Neural cell (in vitro differentiated cells): ENCODE data around the gene RSPO3. TPM values are rescaled to one million over a fixed set of nuclear protein-coding genes. Genes with fewer than 3 reads are reported as not detected.

Experiments used
- H2AFZ ChIP-seq: fragments of 200-600, 300-800 bp; sonication (generic), shearing (Covaris generic); 2 replicates; pipeline ENCODE4 v1.6.0; 2014; ENCODE audit warnings: low read depth, mild to moderate bottlenecking, antibody characterized with exemption, low read length, moderate library complexity
- H3F3A ChIP-seq: fragments of 200-600 bp; shearing (Covaris generic); 2 replicates; pipeline ENCODE4 v1.6.1; 2016; ENCODE audit warnings: mild to moderate bottlenecking, moderate library complexity, mixed read lengths, antibody characterized with exemption, low read length; ENCODE audit not compliant: insufficient read depth, poor library complexity, severe bottlenecking
- H3K27ac ChIP-seq: fragments of 200-600, 300-800 bp; sonication (generic), shearing (Covaris generic); 2 replicates; pipeline ENCODE4 v1.5.1; 2014; ENCODE audit warnings: mild to moderate bottlenecking, low read length, moderate library complexity
- H3K27me3 ChIP-seq: fragments of 300-800, 200-600 bp; sonication (generic), shearing (Covaris generic); 2 replicates; pipeline ENCODE4 v1.6.0; 2014; ENCODE audit warnings: mild to moderate bottlenecking, low read depth, low read length, moderate library complexity; ENCODE audit not compliant: insufficient read depth
- H3K36me3 ChIP-seq: fragments of 300-800, 200-600 bp; sonication (generic), shearing (Covaris generic); 2 replicates; pipeline ENCODE4 v1.5.1; 2014; ENCODE audit warnings: mild to moderate bottlenecking, antibody characterized with exemption, low read length, moderate library complexity; ENCODE audit not compliant: insufficient read depth
- H3K4me2 ChIP-seq: fragments of 300-800, 200-600 bp; sonication (generic), shearing (Covaris generic); 2 replicates; pipeline ENCODE4 v1.6.0; 2014; ENCODE audit warnings: mild to moderate bottlenecking, low read length
- H3K4me3 ChIP-seq: fragments of 300-800, 200-600 bp; sonication (generic), shearing (Covaris generic); 2 replicates; pipeline ENCODE4 v1.5.1; 2014; ENCODE audit warnings: mild to moderate bottlenecking, low read length, moderate library complexity
- H3K79me2 ChIP-seq: fragments of 200-600 bp; shearing (Covaris generic); replicated peaks from 2 replicates; pipeline ENCODE4 v1.6.0; 2014; ENCODE audit warnings: mild to moderate bottlenecking, low read length, moderate library complexity; ENCODE audit not compliant: insufficient read depth
- H3K9ac ChIP-seq: fragments of 300-800, 200-600 bp; sonication (generic), shearing (Covaris generic); 2 replicates; pipeline ENCODE4 v1.6.1; 2016; ENCODE audit warnings: mild to moderate bottlenecking, low read length, mixed read lengths
- H3K9me2 ChIP-seq: fragments of 200-600 bp; shearing (Covaris generic); 2 replicates; pipeline ENCODE4 v1.6.1; 2016; ENCODE audit warnings: mild to moderate bottlenecking, low read length, mixed read lengths; ENCODE audit not compliant: insufficient read depth
- H3K9me3 ChIP-seq: fragments of 200-600, 300-800 bp; sonication (generic), shearing (Covaris generic); 2 replicates; pipeline ENCODE4 v1.6.1; 2016; ENCODE audit warnings: mild to moderate bottlenecking, mixed run types, low read length, moderate library complexity, mixed read lengths
- H4K20me1 ChIP-seq: fragments of 200-600 bp; shearing (Covaris generic); 2 replicates; pipeline ENCODE4 v1.6.1; 2016; ENCODE audit warnings: mild to moderate bottlenecking, mixed run types; ENCODE audit not compliant: insufficient read depth
- EP300 ChIP-seq: fragments of 450-650 bp; conservative IDR thresholded peaks from 2 replicates; pipeline ENCODE4 v1.6.1; 2014; ENCODE audit warnings: antibody characterized with exemption, mild to moderate bottlenecking, moderate library complexity; ENCODE audit not compliant: poor library complexity, severe bottlenecking
- EZH2 ChIP-seq: fragments of 200-600, 300-800 bp; shearing (Covaris generic), sonication (generic); IDR thresholded peaks from 2 replicates; pipeline ENCODE4 v1.6.1; 2014; ENCODE audit warnings: antibody characterized with exemption, low read length, borderline replicate concordance, mild to moderate bottlenecking; ENCODE audit not compliant: insufficient read depth, poor library complexity, severe bottlenecking
- MXI1 ChIP-seq: fragments of 450-650 bp; conservative IDR thresholded peaks from 2 replicates; pipeline ENCODE4 v1.6.1; 2014; ENCODE audit warnings: antibody characterized with exemption, mild to moderate bottlenecking; ENCODE audit not compliant: poor library complexity, severe bottlenecking
- POLR2AphosphoS5 ChIP-seq: IDR thresholded peaks from 2 replicates; pipeline ENCODE4 v1.6.1; 2012
- RAD21 ChIP-seq: fragments of 450-650 bp; conservative IDR thresholded peaks from 2 replicates; pipeline ENCODE4 v1.6.1; 2014; ENCODE audit warnings: antibody characterized with exemption, mild to moderate bottlenecking, moderate library complexity
- SMC3 ChIP-seq: fragments of 450-650 bp; conservative IDR thresholded peaks from 2 replicates; pipeline ENCODE4 v1.6.1; 2014; ENCODE audit warnings: antibody characterized with exemption, mild to moderate bottlenecking, moderate library complexity; ENCODE audit not compliant: poor library complexity
- TAF1 ChIP-seq: IDR thresholded peaks from 2 replicates; pipeline ENCODE4 v1.6.1; 2012; ENCODE audit warnings: low read depth
- polyA plus RNA-seq: library from polyadenylated mRNA; depleted of rRNA; stranded (reverse); fragments of >200 nt; gene quantifications from 2 replicates; pipeline ENCODE4 v1.2.3, GENCODE V29; 2014
- TF ChIP-seq, protein P1 (sequence below): IDR thresholded peaks from 2 replicates; pipeline ENCODE4 v1.6.1; 2012; ENCODE audit warnings: borderline replicate concordance
- TF ChIP-seq, protein P2 (sequence below): fragments of 450-650 bp; IDR thresholded peaks from 2 replicates; pipeline ENCODE4 v1.5.1; 2014; ENCODE audit warnings: antibody characterized with exemption, mild to moderate bottlenecking, moderate library complexity; ENCODE audit not compliant: poor library complexity, severe bottlenecking

RSPO3 gene
- polyA plus RNA-seq, 1 donor from 2014 or later = 0.48 TPM

DNA sequence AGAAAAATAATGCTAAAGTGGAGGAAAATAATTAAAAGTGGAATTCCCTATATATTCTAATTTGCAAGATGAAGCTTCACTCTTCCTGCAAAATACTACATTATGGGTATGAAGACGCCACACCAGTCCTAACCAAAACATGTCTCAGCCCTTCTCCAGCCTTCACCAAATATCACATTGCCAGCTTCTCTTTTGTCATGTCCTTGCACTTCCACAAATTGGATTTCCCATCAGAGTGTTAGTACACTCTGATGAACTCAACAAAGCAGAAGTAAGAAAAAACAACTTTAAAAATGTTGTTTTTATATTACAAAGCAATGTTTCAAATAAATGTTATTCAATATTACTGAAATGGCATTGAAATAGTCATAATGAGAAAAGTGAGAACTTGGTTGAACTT lies 85.8 kb downstream of the RSPO3 start:
- no peak overlapping the region for H2AFZ ChIP-seq
- TF ChIP-seq EZH2 = no peak
- TF ChIP-seq POLR2AphosphoS5 = no peak
- no peak for TF ChIP-seq RAD21
- TF ChIP-seq, protein P1, sequence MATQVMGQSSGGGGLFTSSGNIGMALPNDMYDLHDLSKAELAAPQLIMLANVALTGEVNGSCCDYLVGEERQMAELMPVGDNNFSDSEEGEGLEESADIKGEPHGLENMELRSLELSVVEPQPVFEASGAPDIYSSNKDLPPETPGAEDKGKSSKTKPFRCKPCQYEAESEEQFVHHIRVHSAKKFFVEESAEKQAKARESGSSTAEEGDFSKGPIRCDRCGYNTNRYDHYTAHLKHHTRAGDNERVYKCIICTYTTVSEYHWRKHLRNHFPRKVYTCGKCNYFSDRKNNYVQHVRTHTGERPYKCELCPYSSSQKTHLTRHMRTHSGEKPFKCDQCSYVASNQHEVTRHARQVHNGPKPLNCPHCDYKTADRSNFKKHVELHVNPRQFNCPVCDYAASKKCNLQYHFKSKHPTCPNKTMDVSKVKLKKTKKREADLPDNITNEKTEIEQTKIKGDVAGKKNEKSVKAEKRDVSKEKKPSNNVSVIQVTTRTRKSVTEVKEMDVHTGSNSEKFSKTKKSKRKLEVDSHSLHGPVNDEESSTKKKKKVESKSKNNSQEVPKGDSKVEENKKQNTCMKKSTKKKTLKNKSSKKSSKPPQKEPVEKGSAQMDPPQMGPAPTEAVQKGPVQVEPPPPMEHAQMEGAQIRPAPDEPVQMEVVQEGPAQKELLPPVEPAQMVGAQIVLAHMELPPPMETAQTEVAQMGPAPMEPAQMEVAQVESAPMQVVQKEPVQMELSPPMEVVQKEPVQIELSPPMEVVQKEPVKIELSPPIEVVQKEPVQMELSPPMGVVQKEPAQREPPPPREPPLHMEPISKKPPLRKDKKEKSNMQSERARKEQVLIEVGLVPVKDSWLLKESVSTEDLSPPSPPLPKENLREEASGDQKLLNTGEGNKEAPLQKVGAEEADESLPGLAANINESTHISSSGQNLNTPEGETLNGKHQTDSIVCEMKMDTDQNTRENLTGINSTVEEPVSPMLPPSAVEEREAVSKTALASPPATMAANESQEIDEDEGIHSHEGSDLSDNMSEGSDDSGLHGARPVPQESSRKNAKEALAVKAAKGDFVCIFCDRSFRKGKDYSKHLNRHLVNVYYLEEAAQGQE = no peak
- TF ChIP-seq, protein P2, sequence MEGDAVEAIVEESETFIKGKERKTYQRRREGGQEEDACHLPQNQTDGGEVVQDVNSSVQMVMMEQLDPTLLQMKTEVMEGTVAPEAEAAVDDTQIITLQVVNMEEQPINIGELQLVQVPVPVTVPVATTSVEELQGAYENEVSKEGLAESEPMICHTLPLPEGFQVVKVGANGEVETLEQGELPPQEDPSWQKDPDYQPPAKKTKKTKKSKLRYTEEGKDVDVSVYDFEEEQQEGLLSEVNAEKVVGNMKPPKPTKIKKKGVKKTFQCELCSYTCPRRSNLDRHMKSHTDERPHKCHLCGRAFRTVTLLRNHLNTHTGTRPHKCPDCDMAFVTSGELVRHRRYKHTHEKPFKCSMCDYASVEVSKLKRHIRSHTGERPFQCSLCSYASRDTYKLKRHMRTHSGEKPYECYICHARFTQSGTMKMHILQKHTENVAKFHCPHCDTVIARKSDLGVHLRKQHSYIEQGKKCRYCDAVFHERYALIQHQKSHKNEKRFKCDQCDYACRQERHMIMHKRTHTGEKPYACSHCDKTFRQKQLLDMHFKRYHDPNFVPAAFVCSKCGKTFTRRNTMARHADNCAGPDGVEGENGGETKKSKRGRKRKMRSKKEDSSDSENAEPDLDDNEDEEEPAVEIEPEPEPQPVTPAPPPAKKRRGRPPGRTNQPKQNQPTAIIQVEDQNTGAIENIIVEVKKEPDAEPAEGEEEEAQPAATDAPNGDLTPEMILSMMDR = no peak
- no peak for TF ChIP-seq SMC3
- TF ChIP-seq MXI1 = no peak
- no peak for TF ChIP-seq EP300
- no peak for TF ChIP-seq TAF1
- H3K9me2 ChIP-seq = no peaks in the 10 kb centered on the region
- H4K20me1 ChIP-seq = no peaks in the 10 kb centered on the region
- no peaks in the 10 kb centered on the region for H3K36me3 ChIP-seq
- no peak overlapping the region for H3K27ac ChIP-seq
- no peaks in the 10 kb centered on the region for H3K79me2 ChIP-seq
- H3F3A ChIP-seq = no peaks in the 10 kb centered on the region
- no peak overlapping the region for H3K4me3 ChIP-seq
- no peak overlapping the region for H3K9ac ChIP-seq
- H3K27me3 ChIP-seq = no peaks in the 10 kb centered on the region
- no peaks in the 10 kb centered on the region for H3K9me3 ChIP-seq
- H3K4me2 ChIP-seq = no peak overlapping the region

DNA sequence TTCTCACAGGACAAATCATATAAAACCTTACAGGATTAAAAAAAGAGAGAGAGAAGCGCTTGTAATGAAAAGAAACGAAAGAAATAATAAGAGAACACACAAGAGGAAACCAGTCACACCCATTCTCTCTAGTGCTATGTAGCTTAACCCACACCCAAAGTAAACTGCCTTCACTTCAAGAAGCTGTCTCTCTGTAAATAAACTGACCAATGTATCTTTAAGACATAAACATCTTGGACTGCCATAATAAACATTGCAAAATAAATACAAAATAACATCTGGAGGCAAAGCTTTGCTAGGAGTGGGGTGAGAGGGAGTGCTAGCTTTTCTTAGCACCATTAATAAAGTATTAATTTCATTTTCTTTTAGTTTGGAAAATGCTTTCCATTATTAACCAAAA lies 86.6 kb downstream of the RSPO3 start:
- no peaks in the 10 kb centered on the region for H3K79me2 ChIP-seq
- TF ChIP-seq EP300 (no peak), EZH2 (no peak), RAD21 (no peak), POLR2AphosphoS5 (no peak), SMC3 (no peak), TAF1 (no peak), MXI1 (no peak)
- TF ChIP-seq, protein P1 = no peak
- TF ChIP-seq, protein P2 = no peak
- H3K4me3 ChIP-seq = no peak overlapping the region
- no peak overlapping the region for H3K9ac ChIP-seq
- no peak overlapping the region for H3K4me2 ChIP-seq
- H3K36me3 ChIP-seq = no peaks in the 10 kb centered on the region
- H3K27ac ChIP-seq = no peak overlapping the region
- H3K9me2 ChIP-seq = no peaks in the 10 kb centered on the region
- no peaks in the 10 kb centered on the region for H3F3A ChIP-seq
- no peak overlapping the region for H2AFZ ChIP-seq
- no peaks in the 10 kb centered on the region for H3K27me3 ChIP-seq
- H3K9me3 ChIP-seq = no peaks in the 10 kb centered on the region
- H4K20me1 ChIP-seq = no peaks in the 10 kb centered on the region
